WTC11 (cell line): ENCODE measurements around the gene ATXN10. TPM values are rescaled to one million over a fixed set of nuclear protein-coding genes. Genes with fewer than 3 reads are reported as not detected.

Source experiments
- ATAC-seq: fragments of 200-7000 bp; cut with Tn5 transposase; 2 replicates; pipeline ENCODE4 v1.10.0; 2021; ENCODE audit warnings: mild to moderate bottlenecking, moderate library complexity
- CTCF ChIA-PET: fragments of 300-600 bp; sonication (Branson Sonifier 250); formaldehyde crosslinking; loops from one replicate; lab custom pipeline; 2021; ENCODE audit warnings: antibody characterized with exemption; lab: Charles Lee
- POLR2A ChIA-PET: fragments of 350-600 bp; sonication (Branson Sonifier 250); formaldehyde crosslinking; loops from one replicate; lab custom pipeline; 2021; ENCODE audit warnings: antibody characterized with exemption; lab: Charles Lee
- DNase-seq: peaks from one replicate; pipeline ENCODE4 v3.0.0; 2021; ENCODE audit warnings: low spot score
- H3K27ac Mint-ChIP-seq: 2 replicates; pipeline ENCODE4 v1.8.0; 2021; ENCODE audit warnings: mixed read lengths
- H3K27me3 Mint-ChIP-seq: 2 replicates; pipeline ENCODE4 v1.8.0; 2021; ENCODE audit warnings: low read depth, mild to moderate bottlenecking, moderate library complexity, mixed read lengths
- H3K36me3 Mint-ChIP-seq: 2 replicates; pipeline ENCODE4 v1.8.0; 2021; ENCODE audit warnings: mixed read lengths
- H3K4me1 Mint-ChIP-seq: 2 replicates; pipeline ENCODE4 v1.8.0; 2022; ENCODE audit warnings: mixed read lengths
- H3K4me3 Mint-ChIP-seq: 2 replicates; pipeline ENCODE4 v1.8.0; 2021; ENCODE audit warnings: mild to moderate bottlenecking, moderate library complexity, mixed read lengths
- H3K9me3 Mint-ChIP-seq: 2 replicates; pipeline ENCODE4 v1.8.0; 2021; ENCODE audit warnings: mixed read lengths
- CDX4 ChIP-seq: fragments of 250-450 bp; sonication (Bioruptor Pico); IDR thresholded peaks from 2 replicates; pipeline ENCODE4 v1.9.0; 2021; ENCODE audit warnings: moderate library complexity, mild to moderate bottlenecking, inconsistent platforms, borderline replicate concordance
- CREB1 ChIP-seq: sonication (generic); formaldehyde crosslinking; IDR thresholded peaks from 2 replicates; pipeline ENCODE4 v1.8.0; 2023; ENCODE audit warnings: mild to moderate bottlenecking, missing genetic modification reagents
- CTCF ChIP-seq: fragments of 200-600 bp; IDR thresholded peaks from 2 replicates; pipeline ENCODE4 v1.8.0; 2022; ENCODE audit warnings: antibody characterized with exemption
- ELF4 ChIP-seq: sonication (generic); formaldehyde crosslinking; IDR thresholded peaks from 2 replicates; pipeline ENCODE4 v1.8.1; 2022; ENCODE audit warnings: low read depth, mild to moderate bottlenecking, moderate library complexity, missing genetic modification reagents
- FOXP1 ChIP-seq: sonication (generic); formaldehyde crosslinking; IDR thresholded peaks from 2 replicates; pipeline ENCODE4 v1.8.0; 2022; ENCODE audit warnings: missing genetic modification reagents, mild to moderate bottlenecking, moderate library complexity, borderline replicate concordance
- JAZF1 ChIP-seq: fragments of 250-450 bp; sonication (Bioruptor Pico); IDR thresholded peaks from 2 replicates; pipeline ENCODE4 v1.9.0; 2021; ENCODE audit warnings: moderate library complexity, mild to moderate bottlenecking, inconsistent platforms
- JUN ChIP-seq: sonication (generic); formaldehyde crosslinking; IDR thresholded peaks from 2 replicates; pipeline ENCODE4 v1.8.0; 2023; ENCODE audit warnings: mild to moderate bottlenecking, missing genetic modification reagents
- OVOL2 ChIP-seq: fragments of 250-450 bp; sonication (Bioruptor Pico); IDR thresholded peaks from 2 replicates; pipeline ENCODE4 v1.9.0; 2021; ENCODE audit warnings: mild to moderate bottlenecking, borderline replicate concordance
- TEAD4 ChIP-seq: sonication (generic); formaldehyde crosslinking; IDR thresholded peaks from 2 replicates; pipeline ENCODE4 v1.8.0; 2022; ENCODE audit warnings: mild to moderate bottlenecking, missing genetic modification reagents
- ZBTB21 ChIP-seq: sonication (generic); formaldehyde crosslinking; IDR thresholded peaks from 2 replicates; pipeline ENCODE4 v1.8.1; 2023; ENCODE audit warnings: mild to moderate bottlenecking, missing genetic modification reagents, borderline replicate concordance
- ZNF138 ChIP-seq: sonication (generic); formaldehyde crosslinking; conservative IDR thresholded peaks from 2 replicates; pipeline ENCODE4 v1.8.1; 2022; ENCODE audit warnings: mild to moderate bottlenecking, moderate library complexity, missing genetic modification reagents
- ZNF423 ChIP-seq: fragments of 250-450 bp; sonication (Bioruptor Pico); IDR thresholded peaks from 2 replicates; pipeline ENCODE4 v2.1.2; 2022; ENCODE audit warnings: mild to moderate bottlenecking, moderate library complexity
- ZNF671 ChIP-seq: fragments of 250-450 bp; sonication (Bioruptor Pico); IDR thresholded peaks from 2 replicates; pipeline ENCODE4 v1.8.0; 2021; ENCODE audit warnings: mild to moderate bottlenecking
- total RNA-seq: library from RNA; stranded (reverse); gene quantifications from 3 replicates; pipeline ENCODE4 v1.2.3, GENCODE V29; 2021
- TF ChIP-seq, protein P1 (sequence below): sonication (generic); formaldehyde crosslinking; IDR thresholded peaks from 2 replicates; pipeline ENCODE4 v1.8.1; 2022; ENCODE audit warnings: mild to moderate bottlenecking, missing genetic modification reagents, moderate library complexity, borderline replicate concordance
- TF ChIP-seq, protein P2 (sequence below): sonication (generic); formaldehyde crosslinking; conservative IDR thresholded peaks from 2 replicates; pipeline ENCODE4 v1.8.1; 2023; ENCODE audit warnings: mild to moderate bottlenecking, low read depth, missing genetic modification reagents, moderate library complexity
- TF ChIP-seq, protein P3 (sequence below): sonication (generic); formaldehyde crosslinking; IDR thresholded peaks from 2 replicates; pipeline ENCODE4 v1.8.0; 2023; ENCODE audit warnings: mild to moderate bottlenecking, missing genetic modification reagents
- TF ChIP-seq, protein P4 (sequence below): sonication (generic); formaldehyde crosslinking; IDR thresholded peaks from 2 replicates; pipeline ENCODE4 v1.8.1; 2022; ENCODE audit warnings: low read depth, mild to moderate bottlenecking, moderate library complexity, missing genetic modification reagents, borderline replicate concordance
- TF ChIP-seq, protein P5 (sequence below): sonication (generic); formaldehyde crosslinking; IDR thresholded peaks from 2 replicates; pipeline ENCODE4 v1.8.1; 2023; ENCODE audit warnings: mild to moderate bottlenecking, missing genetic modification reagents
- TF ChIP-seq, protein P6 (sequence below): sonication (generic); formaldehyde crosslinking; IDR thresholded peaks from 2 replicates; pipeline ENCODE4 v1.8.1; 2022; ENCODE audit warnings: mild to moderate bottlenecking, moderate library complexity, missing genetic modification reagents

Gene ATXN10
- total RNA-seq, 1 experiment from 2014 or later: 185 TPM

GRCh38 chr22:45684169-45684568, 12.5 kb downstream of the ATXN10 start (continued):
- TF ChIP-seq CREB1 (CRISPR knock-in tag) (no peak), CDX4 (CRISPR knock-in tag) (no peak), ZNF423 (CRISPR knock-in tag) (no peak), TEAD4 (no peak)

GRCh38 chr22:45684752-45685574, 13.3 kb downstream of the ATXN10 start:
- no peaks in the 10 kb centered on the region for H3K9me3 Mint-ChIP-seq
- peaks cover 4% of the 10 kb centered on the region for H3K36me3 Mint-ChIP-seq
- no peak overlapping the region for H3K27ac Mint-ChIP-seq
- no peaks in the 10 kb centered on the region for H3K27me3 Mint-ChIP-seq
- DNase-seq (no peak), ATAC-seq (no peak)
- ChIA-PET CTCF (no interaction called here), POLR2A (interaction anchor here (0.6 to 1.9 kb wide), 2 partner anchors 13 to 68 kb away, joined by 3 to 4 read pairs; partner anchors contain the start of gene ATXN10)
- no peak overlapping the region for H3K4me3 Mint-ChIP-seq
- H3K4me1 Mint-ChIP-seq: peaks cover 13% of the 10 kb centered on the region
- TF ChIP-seq JUN (CRISPR knock-in tag): no peak
- no peak for TF ChIP-seq TEAD4
- TF ChIP-seq, protein P1, sequence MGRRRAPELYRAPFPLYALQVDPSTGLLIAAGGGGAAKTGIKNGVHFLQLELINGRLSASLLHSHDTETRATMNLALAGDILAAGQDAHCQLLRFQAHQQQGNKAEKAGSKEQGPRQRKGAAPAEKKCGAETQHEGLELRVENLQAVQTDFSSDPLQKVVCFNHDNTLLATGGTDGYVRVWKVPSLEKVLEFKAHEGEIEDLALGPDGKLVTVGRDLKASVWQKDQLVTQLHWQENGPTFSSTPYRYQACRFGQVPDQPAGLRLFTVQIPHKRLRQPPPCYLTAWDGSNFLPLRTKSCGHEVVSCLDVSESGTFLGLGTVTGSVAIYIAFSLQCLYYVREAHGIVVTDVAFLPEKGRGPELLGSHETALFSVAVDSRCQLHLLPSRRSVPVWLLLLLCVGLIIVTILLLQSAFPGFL (CRISPR knock-in tag): no peak
- no peak for TF ChIP-seq JAZF1 (CRISPR knock-in tag)
- TF ChIP-seq, protein P2, sequence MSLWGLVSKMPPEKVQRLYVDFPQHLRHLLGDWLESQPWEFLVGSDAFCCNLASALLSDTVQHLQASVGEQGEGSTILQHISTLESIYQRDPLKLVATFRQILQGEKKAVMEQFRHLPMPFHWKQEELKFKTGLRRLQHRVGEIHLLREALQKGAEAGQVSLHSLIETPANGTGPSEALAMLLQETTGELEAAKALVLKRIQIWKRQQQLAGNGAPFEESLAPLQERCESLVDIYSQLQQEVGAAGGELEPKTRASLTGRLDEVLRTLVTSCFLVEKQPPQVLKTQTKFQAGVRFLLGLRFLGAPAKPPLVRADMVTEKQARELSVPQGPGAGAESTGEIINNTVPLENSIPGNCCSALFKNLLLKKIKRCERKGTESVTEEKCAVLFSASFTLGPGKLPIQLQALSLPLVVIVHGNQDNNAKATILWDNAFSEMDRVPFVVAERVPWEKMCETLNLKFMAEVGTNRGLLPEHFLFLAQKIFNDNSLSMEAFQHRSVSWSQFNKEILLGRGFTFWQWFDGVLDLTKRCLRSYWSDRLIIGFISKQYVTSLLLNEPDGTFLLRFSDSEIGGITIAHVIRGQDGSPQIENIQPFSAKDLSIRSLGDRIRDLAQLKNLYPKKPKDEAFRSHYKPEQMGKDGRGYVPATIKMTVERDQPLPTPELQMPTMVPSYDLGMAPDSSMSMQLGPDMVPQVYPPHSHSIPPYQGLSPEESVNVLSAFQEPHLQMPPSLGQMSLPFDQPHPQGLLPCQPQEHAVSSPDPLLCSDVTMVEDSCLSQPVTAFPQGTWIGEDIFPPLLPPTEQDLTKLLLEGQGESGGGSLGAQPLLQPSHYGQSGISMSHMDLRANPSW: no peak
- TF ChIP-seq FOXP1 (CRISPR knock-in tag): no peak
- TF ChIP-seq ZNF671 (CRISPR knock-in tag): no peak
- TF ChIP-seq, protein P3, sequence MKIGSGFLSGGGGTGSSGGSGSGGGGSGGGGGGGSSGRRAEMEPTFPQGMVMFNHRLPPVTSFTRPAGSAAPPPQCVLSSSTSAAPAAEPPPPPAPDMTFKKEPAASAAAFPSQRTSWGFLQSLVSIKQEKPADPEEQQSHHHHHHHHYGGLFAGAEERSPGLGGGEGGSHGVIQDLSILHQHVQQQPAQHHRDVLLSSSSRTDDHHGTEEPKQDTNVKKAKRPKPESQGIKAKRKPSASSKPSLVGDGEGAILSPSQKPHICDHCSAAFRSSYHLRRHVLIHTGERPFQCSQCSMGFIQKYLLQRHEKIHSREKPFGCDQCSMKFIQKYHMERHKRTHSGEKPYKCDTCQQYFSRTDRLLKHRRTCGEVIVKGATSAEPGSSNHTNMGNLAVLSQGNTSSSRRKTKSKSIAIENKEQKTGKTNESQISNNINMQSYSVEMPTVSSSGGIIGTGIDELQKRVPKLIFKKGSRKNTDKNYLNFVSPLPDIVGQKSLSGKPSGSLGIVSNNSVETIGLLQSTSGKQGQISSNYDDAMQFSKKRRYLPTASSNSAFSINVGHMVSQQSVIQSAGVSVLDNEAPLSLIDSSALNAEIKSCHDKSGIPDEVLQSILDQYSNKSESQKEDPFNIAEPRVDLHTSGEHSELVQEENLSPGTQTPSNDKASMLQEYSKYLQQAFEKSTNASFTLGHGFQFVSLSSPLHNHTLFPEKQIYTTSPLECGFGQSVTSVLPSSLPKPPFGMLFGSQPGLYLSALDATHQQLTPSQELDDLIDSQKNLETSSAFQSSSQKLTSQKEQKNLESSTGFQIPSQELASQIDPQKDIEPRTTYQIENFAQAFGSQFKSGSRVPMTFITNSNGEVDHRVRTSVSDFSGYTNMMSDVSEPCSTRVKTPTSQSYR (CRISPR knock-in tag): no peak
- no peak for TF ChIP-seq OVOL2 (CRISPR knock-in tag)
- TF ChIP-seq ELF4: no peak

GRCh38 chr22:45686004-45686403, 14.4 kb downstream of the ATXN10 start:
- Mint-ChIP-seq H3K4me1 (peaks cover 14% of the 10 kb centered on the region), H3K27me3 (no peaks in the 10 kb centered on the region), H3K27ac (no peak overlapping the region), H3K9me3 (no peaks in the 10 kb centered on the region), H3K4me3 (no peak overlapping the region), H3K36me3 (peaks cover 13% of the 10 kb centered on the region)
- POLR2A ChIA-PET: interaction anchor here (1.9 kb wide), 1 partner anchor 15 kb away, joined by 4 read pairs; the partner anchor contains the start of gene ATXN10
- CTCF ChIA-PET: no interaction called here
- DNase-seq (no peak), ATAC-seq (no peak)
- TF ChIP-seq, protein P4, sequence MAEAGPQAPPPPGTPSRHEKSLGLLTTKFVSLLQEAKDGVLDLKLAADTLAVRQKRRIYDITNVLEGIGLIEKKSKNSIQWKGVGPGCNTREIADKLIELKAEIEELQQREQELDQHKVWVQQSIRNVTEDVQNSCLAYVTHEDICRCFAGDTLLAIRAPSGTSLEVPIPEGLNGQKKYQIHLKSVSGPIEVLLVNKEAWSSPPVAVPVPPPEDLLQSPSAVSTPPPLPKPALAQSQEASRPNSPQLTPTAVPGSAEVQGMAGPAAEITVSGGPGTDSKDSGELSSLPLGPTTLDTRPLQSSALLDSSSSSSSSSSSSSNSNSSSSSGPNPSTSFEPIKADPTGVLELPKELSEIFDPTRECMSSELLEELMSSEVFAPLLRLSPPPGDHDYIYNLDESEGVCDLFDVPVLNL: no peak
- TF ChIP-seq ZBTB21 (CRISPR knock-in tag) (no peak), ZNF138 (CRISPR knock-in tag) (no peak), CTCF (no peak), ZNF423 (CRISPR knock-in tag) (no peak)
- TF ChIP-seq, protein P5, sequence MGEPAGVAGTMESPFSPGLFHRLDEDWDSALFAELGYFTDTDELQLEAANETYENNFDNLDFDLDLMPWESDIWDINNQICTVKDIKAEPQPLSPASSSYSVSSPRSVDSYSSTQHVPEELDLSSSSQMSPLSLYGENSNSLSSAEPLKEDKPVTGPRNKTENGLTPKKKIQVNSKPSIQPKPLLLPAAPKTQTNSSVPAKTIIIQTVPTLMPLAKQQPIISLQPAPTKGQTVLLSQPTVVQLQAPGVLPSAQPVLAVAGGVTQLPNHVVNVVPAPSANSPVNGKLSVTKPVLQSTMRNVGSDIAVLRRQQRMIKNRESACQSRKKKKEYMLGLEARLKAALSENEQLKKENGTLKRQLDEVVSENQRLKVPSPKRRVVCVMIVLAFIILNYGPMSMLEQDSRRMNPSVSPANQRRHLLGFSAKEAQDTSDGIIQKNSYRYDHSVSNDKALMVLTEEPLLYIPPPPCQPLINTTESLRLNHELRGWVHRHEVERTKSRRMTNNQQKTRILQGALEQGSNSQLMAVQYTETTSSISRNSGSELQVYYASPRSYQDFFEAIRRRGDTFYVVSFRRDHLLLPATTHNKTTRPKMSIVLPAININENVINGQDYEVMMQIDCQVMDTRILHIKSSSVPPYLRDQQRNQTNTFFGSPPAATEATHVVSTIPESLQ: no peak
- TF ChIP-seq, protein P6, sequence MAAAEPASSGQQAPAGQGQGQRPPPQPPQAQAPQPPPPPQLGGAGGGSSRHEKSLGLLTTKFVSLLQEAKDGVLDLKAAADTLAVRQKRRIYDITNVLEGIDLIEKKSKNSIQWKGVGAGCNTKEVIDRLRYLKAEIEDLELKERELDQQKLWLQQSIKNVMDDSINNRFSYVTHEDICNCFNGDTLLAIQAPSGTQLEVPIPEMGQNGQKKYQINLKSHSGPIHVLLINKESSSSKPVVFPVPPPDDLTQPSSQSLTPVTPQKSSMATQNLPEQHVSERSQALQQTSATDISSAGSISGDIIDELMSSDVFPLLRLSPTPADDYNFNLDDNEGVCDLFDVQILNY (CRISPR knock-in tag): no peak
